Fibroblast of skin of left biceps (primary cell): ENCODE results near the gene ETV1.

ENCODE experiments used
- DNase-seq, 2 experiments: peaks; one replicate each; pipeline ENCODE4 v3.0.0-alpha.2; 2013; ENCODE audit warnings: low read depth in 2 of 2

The ETV1 gene

DNA sequence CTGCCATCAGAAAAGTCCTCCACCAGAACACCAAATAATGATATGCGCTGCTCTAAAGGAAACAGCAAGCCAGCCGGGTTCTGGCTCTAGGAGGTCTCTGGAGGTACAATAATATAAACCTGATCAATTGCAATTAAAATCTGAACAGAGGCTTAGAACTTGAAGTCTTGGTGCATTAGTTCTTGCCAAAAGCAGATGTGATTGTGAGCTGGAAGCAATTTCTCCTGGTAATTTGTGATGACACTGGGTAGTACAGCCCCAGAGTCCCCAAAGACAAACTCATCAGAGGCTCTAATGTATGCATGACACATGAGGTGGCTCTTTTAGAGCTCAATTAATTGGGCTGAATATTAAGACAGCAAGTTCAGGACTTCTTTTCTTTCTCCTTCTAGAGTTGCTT lies 3.3 kb downstream of the ETV1 start:
- DNase-seq: no peak

DNA sequence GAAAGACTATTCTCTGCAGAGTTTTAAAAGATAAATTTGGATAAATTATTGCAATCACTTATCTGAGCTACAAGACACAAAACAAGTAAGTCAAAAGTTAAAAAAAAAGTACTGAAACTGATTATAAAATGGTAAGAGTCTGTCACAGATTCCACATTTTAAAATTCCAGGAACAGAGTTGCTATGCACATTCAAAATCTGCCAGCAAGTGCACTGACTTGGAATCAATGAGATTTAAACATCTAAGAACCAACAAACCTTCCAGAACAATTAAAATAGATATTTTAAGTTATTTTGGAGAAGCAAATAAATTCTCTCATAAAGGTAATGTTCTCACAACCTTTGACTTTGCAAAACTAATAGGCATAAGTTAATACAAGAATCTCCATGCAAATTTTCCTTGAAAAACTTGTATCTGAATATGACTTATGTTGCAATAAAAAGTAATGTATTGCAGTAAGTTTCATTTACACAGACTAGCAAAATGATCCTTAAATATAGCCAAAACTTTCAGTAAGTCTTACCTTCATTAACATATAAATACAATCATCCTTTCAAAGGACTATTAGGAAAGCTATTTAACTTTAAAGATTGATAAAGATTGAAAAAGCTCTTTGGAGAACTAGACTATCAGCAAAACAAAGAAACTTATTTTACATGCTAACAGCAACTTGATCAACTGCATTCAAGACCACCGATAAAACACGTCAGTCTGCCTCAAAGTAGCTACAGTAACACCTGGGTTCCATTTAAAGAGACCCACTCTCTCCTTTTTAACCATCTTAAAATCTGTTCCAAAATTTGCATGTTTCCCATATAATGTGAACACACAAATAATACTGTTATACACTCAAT lies 4.4 kb downstream of the ETV1 start:
- no peak for DNase-seq

DNA sequence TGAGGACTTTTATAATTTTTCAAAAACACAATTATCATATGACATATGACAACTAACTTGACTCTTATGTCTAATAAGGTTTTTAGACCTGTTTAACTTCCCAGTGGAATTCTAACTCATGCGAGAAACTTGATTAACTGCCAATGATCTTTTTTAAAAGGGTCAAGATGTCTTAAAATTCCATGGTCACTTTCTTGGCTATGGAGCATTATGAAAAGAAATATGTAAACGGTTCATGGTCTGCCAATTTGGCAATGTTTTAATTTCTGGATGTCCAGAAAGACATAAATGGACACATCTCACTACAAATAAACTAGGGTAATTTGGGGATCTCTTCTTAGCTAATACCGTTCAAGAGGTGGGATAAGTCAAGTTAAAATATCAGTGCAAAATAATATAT lies 5.4 kb downstream of the ETV1 start:
- no peak for DNase-seq

DNA sequence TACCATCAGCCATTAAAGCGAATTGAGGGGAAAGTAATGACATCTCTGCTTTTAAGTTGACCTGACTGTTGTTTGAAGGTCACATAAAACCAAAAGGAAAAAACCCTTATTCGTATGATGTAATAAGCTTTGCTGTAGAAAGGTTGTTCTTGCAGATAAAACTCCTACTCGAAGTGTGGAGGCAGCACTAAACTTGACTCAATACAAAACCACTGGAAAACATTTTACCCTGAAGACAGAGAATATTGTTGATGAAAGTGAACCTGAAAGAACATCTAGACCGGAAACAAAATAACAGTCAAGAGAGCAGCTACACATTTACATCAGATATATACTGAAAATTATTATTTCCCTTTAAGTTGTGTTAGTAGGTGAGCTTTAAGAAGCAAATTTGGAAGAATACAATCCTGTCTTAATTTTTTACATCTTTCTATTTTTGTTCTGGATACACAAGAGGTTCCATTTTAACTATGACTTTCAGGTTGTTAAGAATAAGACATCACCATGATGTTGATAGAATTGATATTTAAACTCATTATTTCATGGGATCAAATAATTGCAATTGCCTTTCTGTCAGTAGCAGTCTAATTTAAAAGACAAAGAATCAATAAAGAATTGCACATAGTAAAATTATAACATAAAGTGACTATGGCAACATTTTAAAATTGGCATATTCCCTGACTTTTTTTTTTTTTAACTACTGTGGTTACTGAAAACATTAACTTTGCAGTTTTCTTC lies 6.4 kb downstream of the ETV1 start:
- DNase-seq: no peak

DNA sequence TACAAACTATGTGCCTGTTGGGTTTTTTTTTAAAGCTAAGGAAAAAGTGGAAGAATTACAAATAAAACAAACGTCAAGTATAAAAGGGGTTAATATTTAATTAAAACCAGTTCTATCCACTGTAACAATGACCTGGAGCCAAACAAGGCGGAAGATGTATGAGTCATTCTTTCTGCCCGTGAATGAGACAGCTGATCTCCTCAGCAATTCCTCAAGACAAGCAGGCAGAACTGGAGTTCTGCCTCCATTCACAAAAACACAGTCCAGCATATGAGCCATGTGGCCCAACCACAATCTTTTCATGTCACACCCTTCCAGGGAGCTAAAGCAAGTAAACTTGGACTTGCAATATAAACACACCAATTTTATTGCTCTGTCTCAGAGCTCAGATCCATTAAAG lies 8.4 kb downstream of the ETV1 start:
- peak; percentile 90 for DNase-seq

DNA sequence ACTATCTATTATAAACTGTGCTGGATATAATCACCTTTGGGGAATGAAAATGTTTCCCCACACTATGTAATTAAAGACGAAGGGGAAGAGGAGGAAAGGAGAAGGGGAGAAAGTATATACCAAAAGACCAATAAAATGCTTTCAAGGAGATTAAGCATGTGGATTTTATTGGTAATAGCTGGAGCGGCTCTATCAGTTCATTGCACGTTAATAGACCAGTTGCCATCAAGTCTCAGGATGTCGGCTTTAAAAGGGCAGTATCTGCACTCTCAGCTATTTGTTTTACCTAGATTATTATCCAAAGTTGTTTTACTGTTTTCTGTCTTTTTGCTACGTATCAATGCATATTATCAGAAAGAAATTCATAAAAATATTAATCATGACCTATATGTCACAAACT lies 9.0 kb downstream of the ETV1 start:
- DNase-seq: no peak

DNA sequence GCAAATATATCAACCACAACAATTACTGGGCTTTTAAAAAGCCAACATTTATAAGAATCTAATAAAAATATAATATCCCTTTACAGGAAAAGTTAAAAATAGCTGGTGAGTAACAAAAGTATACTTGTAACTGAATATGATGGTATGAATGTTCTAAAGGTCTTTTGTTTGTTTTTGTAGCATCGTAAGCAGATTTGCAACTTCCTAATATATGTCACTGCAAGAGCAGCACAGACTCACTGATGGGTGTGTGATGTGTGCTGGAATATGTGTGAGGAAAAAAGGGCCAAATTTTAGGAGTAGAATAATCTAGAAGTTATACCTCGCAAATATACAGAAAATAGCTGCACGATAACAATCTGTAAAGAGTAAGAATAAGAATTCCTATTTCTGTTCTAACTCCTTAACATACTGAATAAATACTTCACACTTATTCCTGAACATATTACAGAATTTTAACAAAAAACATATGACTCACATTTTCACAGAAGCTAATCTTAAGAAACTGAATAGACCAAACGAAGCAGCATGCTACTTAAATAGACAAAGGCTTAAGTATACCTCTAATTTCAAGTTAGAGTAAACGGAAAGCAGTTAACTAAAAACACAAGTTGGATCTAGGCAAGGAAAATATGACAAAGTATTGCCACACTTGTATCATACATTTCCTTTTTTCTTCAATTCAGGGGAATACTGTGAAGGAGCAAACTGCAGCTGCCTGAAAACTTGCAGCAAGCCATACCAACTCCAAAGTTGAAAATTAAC lies 9.6 kb downstream of the ETV1 start:
- peak in 1 of 2 experiments; percentile 36 for DNase-seq

DNA sequence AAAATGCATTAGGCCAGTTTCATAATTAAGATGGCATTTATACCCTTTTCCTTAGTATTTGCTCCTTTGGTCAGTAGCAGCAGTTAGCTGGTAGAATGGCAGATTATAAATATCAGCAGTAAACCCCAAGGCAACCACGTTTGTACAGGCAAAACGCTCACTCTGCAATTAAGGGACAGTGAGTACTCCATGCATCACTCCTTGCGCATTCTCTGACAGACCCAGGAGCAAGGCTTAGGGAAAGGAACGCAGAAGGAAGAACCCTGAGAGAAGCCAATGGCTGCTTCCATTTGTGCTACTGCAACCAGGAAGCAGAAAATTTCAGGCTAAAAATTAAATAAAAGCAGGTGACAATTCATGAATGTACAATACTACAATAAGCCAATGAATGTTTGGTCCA lies 12.9 kb downstream of the ETV1 start:
- DNase-seq: no peak

DNA sequence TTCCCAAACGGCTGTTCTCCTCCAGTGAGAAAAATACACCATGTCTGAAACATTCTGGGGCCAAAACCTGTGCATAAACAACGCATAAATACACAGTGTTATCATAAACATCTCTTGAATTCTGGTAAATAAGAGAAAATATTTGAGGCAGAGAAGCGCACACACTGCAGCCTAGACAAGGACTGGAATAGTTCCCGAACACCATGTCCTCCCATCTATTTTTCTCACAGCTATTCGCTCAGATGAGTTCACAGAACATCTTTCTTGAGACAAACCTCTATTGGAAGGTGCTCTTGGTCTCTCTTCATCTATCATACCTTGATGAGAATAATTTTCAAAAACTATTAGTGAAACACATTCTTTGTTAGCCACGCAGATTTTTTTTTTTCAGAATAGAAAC lies 24.4 kb downstream of the ETV1 start:
- DNase-seq: no peak

DNA sequence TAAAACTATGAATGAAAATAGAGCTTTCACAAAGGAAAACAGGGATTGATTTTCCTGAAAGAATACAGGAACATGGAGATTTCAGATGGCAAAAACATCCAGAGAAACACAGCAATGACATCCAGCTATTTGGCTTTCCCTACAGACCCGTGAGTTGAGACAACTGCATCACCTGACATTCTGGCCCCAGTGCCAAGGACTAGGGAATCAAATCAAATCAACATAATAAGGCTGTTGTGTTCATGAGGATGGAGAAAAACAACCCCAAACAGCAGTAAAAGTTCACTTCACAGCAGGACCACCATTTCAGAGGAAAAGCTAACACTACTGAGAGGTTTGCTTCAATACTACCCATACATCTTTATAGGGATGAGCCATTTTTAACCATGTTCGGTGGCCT lies 25.5 kb downstream of the ETV1 start:
- DNase-seq: no peak

DNA sequence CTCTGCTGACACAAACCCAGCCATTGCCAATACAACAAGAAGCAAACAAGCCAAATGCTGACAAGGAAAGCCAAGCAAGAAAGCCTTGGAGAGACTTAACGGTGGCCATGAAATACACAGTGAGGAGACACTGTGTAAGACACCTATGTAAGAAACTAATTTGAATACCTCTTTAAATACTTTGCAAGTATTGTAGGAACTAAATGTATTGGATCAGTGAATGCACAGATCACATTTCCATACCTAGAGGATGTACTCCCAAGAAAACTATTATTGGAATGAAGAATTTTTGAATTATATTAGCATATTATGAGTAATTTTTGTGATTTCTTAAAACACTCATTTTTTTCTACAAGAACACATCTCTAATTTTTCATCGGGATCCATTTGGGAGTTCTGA lies 34.0 kb downstream of the ETV1 start:
- no peak for DNase-seq

DNA sequence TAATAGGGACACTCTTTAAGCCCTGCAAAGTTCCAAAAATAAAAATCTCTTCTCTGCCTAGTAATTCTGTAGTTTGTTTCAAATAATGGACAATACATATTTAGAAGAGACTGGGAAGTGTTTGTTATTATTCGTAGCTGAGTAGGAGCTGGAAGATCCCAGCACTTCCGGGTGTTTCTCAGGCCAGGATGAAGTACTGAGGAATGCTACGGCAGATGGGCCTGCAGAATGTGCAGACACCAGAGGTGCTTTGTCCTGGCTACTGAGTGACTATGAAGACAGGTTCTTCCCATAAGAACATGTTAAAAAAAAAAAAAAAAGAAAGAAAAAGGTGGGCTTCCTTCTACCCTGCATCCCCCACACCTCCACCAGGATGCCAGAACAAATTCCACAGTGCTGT lies 36.1 kb downstream of the ETV1 start:
- no peak for DNase-seq

DNA sequence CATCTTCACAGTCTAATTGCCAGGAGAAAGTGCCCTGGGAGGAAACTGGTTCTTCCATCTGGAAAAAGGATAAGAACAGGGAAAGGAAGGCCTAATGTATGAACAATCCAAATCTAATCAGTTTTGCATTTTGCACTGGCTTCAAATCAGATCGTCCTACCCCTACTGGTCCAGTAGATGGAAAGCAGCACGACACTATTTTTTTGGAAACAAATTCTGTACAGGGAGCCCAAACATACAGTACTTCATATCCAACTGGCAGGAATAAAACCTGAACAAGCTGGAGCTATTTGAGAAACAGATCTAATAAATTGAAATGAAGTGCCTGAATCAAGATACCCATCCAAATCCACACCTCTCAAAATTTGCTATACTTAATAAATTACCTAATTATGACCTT lies 36.5 kb downstream of the ETV1 start:
- no peak for DNase-seq

DNA sequence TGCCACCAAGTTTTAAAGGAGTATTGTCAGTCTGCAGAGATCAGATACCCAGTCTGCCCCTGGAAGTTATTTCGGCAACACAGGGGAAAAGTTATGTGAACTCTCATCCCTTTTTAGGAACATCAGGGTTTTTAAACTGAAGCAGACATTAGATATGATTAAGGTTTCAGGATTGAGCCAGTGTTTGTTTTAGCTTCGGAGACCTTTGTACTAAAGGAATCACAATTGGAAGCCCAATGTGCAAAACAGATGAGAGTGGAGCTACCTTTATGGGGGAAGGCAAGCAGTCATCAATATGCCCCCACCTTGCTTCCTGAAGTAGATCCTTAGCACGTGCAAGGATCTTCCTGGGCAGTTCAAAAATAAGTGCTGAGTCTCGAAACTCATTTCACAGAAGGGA lies 39.5 kb downstream of the ETV1 start:
- no peak for DNase-seq

DNA sequence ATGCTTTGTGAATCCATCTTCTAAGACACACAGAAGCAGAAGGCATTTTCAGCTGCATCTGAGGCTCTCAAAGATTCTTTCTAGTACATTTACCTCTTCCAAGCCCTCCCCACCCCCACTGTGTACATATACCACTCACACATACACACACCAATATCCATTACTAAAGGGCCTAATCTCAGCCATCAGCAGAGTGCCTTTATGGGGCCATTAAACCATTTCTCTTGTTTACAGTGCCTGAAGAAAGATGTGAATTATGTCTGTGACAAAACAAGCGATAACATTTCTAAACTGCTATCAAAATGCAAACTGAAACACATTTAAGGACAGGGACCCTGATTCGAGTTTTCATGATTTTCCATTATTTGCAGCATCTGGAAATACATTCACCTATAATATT lies 40.0 kb downstream of the ETV1 start:
- DNase-seq: no peak

DNA sequence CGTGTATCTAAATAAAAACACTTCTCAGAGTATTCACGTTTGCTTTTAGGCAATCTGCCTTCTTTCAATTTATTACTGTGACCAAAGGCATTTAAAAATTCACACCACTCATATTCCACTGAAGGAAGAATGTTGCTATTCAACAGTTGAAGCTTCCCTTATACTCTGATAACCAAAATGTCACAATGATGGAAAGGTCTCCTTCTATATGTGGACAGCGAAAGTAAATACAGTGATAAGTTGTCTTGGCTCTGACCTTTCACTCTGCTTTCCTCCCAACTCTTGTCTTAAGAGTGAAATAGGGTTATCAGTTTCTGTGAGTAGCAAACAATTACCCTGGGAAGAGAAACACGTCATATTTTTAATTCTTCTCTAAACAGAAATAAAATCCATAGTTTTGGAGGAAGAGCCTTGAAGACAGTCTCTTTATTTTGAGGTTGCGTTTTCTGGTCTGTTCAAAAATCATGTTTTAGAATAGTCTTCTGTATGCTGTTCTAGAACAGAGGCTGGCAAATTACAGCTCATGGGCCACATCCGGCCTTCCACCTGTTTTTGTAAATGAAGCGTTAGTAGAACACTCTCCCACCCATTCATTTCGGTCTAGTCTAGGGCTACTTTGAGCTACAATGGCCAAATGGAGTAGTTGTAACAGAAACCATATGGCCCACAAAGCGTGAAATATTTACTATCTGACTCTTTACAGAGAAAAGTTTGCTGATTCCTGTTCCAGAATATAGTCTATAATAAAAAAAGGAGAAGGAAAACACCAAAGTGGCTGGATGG lies 41.3 kb downstream of the ETV1 start:
- no peak for DNase-seq

DNA sequence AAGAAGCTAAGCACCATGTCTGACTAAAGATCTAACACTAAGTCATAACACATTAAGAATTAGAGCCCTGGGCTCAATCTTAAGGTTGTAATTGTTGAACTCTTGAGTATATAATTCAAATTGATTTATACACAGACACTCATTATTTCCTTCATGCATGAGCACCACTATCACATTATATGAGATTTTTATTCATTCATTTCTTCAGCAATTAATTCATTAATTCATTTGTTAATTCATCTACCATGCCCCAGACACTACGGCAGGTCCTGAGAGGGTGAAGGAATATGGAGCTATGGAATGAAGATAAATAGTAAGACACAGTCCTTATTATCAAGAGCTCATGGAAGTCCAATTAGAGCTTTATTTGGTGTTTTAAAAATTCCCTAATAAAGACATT lies 41.9 kb downstream of the ETV1 start:
- no peak for DNase-seq

DNA sequence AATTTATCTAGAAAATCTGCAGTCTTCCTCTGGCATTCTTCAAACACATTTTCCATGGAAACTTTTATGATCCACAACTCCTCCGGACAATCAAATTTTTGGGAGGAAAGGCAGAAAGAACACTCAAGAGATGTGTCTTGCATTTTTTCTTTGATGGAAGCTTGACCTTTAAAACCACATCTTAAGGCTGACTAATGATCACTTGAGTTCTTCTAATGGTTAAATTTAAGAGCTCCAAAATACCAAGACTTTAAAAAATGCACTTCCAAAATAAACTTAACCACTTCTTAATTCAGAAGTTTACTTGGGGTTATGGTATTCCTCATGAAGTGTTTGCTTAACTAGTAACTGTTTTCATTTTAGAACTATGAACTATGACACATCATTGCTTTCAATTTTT lies 43.3 kb downstream of the ETV1 start:
- peak; percentile 18 to 19 for DNase-seq

DNA sequence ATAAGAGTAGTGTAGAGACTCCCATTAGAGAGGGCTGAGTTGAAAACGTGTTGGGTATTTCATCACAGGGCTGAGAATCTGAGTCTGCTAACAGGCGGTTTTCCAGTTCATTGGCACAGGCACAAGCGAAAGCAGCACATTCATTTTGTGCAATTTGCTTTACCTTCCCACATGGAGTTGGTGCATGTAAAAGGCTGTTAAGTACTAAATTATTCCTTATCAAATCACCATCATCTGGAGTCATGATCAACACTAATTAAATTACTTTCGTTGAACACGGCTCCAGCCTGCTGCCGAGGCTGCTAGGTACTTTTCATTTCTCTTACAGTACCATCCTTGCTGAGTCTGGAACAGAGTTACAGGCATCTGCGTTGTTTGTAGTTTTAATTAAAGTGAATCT lies 43.8 kb downstream of the ETV1 start:
- no peak for DNase-seq

DNA sequence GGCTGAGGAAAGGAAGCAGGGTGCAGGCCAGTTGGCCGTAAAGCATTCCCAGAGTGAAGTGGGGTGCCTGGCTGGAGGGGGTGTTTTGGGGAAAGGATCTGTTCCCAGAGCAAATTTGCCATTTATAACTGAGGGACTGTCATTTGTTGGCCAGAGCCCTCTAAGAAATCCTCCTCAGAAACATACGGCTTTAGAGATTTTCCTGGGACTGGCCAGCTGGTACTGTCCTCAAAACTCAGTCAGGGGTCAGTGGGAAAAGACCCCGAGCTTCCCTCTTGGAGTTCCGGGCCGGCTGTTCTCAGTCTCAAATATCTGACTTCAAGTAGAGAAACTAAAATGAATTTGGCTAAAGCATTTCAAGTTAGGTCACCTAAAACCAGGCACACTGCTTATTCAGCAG lies 55.9 kb downstream of the ETV1 start:
- DNase-seq: no peak

DNA sequence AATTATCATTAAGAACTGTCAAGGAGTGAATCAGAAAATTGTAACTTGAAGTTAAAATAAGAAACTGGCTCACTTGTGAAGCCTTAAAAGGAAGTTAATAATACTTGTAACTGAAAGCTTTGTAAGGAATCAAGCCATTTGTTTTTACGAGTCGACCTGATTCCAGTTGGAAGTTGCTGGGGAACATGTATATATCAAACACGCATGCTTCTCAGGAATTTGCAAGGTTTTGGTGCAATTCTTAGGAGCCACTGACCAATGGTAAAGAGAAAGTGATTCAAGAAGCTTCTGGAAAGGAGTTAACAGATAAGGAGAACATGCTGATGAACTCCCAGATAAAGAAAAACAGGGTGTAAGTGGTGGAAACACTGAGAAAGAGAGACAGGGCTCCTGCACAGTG lies 56.4 kb downstream of the ETV1 start:
- no peak for DNase-seq

DNA sequence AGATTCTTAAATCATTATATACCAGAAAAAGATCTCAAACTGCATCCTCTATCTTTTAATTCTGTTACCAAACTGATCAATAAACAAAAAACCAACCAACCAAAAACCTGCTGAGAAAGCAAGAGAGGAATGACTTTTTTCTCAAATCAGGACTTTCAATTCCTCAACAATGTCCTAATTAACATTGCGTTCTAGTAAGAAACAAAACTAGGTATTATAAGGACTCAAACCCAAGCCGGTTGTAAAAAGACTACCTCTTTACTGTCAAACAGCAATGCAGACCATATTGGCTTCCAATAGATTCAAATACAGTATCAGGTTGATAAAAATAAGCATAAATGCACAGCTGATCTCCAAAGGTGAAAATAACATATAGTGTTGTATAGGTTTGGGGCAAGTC lies 57.3 kb downstream of the ETV1 start:
- DNase-seq: no peak
